ENCODE results near the gene PDK2.

DNA sequence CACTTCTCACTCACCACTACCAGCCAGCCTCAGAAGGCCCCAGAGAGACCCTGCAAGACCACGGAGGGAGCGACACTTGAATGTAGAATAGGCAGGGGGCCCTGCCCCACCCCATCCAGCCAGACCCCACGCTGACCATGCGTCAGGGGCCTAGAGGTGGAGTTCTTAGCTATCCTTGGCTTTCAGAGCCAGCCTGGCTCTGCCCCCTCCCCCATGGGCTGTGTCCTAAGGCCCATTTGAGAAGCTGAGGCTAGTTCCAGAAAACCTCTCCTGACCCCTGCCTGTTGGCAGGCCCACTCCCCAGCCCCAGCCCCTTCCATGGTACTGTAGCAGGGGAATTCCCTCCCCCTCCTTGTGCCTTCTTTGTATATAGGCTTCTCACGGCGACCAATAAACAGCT, 5.1 kb upstream of the PDK2 start:
- TF ChIP-seq, protein P1, sequence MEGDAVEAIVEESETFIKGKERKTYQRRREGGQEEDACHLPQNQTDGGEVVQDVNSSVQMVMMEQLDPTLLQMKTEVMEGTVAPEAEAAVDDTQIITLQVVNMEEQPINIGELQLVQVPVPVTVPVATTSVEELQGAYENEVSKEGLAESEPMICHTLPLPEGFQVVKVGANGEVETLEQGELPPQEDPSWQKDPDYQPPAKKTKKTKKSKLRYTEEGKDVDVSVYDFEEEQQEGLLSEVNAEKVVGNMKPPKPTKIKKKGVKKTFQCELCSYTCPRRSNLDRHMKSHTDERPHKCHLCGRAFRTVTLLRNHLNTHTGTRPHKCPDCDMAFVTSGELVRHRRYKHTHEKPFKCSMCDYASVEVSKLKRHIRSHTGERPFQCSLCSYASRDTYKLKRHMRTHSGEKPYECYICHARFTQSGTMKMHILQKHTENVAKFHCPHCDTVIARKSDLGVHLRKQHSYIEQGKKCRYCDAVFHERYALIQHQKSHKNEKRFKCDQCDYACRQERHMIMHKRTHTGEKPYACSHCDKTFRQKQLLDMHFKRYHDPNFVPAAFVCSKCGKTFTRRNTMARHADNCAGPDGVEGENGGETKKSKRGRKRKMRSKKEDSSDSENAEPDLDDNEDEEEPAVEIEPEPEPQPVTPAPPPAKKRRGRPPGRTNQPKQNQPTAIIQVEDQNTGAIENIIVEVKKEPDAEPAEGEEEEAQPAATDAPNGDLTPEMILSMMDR (IDR thresholded peaks at IDR 0.05) = no peak
- TF ChIP-seq POLR2AphosphoS5 (IDR thresholded peaks at IDR 0.05) (no peak), EP300 (IDR thresholded peaks at IDR 0.05) (no peak)
